GM19035 (cell line): ENCODE results near the gene CNOT3.
A peak's percentile ranks its signal among the peaks of the same experiment; 100 is the strongest.

ENCODE experiments used
- ATAC-seq: cut with Tn5 transposase; IDR thresholded peaks from one replicate; pipeline ENCODE4 v1.9.1; 2021; ENCODE audit not compliant: unreplicated experiment

CNOT3 gene

GRCh38 chr19:54115109-54116063 is 22.2 kb upstream of the CNOT3 start, which contains the start of the genes PRPF31 and TFPT:
Gene PRPF31, plus strand, starts transcription at chr19:54115754. Its CDS starts 2,525 bp downstream, at chr19:54118279.
Gene TFPT, minus strand, starts transcription at chr19:54115657. Its CDS starts 388 bp downstream, at chr19:54115269.
- peak; percentile 86 for ATAC-seq

DNA sequence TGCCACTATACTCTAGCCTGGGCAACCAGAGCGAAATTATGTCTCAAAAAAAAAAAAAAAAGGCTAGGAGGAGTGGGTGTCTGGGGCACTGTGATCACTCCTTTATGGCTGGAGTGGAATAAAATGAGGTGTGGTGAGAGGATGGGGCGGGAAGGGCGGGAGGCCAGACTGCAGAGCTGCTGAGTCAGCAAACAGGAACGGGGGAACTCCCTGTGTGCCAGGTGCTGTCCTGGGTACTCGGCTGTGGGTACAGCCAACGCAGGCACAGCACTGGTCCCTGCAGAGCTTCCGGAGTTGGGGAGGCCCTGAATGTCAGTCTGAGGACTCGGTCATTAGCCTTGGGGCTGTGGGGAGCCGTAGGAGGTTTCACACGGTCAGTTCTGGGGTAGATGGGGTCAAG is 16.3 kb upstream of the CNOT3 start:
- no peak for ATAC-seq

GRCh38 chr19:54123682-54124081 is 13.9 kb upstream of the CNOT3 start:
- no peak for ATAC-seq

GRCh38 chr19:54124393-54124792 is 13.2 kb upstream of the CNOT3 start:
- ATAC-seq, result no peak

- no peak for ATAC-seq
Observed at GRCh38 chr19:54125713-54126112, 11.8 kb upstream of the CNOT3 start.

DNA sequence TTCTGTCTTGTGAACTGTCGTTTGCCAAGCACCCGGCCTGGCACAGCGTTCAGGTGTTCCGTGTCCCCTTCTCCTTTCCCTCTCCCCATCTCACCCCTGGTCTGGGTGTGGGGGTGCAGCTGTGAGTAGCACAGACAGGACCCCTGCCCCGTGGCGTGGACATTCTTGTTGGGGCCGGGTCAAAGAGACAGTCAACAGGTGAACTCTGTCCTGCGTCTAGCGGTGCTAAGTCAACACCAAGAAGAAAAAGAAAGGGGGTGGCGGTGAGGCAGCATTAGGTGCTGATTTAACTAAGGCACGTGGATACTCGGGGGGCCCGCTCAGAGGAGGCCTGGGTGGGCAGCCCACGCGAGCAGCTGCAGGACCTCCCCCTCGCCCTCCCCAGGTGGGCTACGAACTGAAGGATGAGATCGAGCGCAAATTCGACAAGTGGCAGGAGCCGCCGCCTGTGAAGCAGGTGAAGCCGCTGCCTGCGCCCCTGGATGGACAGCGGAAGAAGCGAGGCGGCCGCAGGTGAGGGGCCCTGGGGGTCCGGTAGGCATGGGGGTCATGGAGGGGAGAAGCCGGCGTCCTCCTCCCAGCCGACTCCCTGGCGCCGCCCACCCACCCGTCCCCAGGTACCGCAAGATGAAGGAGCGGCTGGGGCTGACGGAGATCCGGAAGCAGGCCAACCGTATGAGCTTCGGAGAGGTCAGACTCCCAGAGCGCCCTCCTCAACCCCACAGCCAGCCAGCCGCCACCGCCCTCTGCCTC is 9.7 kb upstream of the CNOT3 start:
- ATAC-seq, result no peak

GRCh38 chr19:54128441-54128725 is 9.2 kb upstream of the CNOT3 start:
- ATAC-seq, result no peak

GRCh38 chr19:54128796-54129616 is 8.6 kb upstream of the CNOT3 start:
- no peak for ATAC-seq

DNA sequence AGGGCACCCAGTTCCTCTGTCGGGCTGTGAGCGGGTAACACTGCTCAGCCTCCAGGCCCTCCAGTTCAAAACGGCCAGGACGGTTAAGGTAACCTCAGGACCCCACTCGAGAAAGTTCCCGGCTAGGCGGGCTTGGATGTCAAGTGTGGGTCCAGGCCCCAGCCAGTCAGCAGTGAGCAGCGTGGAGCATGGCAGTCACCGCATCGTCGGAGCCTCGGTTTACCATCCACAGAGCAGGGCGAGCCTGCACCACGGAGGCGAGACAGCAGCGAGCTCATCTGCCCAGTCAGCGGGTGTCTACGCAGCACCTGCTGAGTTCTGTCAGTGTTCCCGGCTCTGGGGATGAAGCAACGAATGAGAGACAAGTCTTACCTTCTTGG is 8.0 kb upstream of the CNOT3 start:
- no peak for ATAC-seq

DNA sequence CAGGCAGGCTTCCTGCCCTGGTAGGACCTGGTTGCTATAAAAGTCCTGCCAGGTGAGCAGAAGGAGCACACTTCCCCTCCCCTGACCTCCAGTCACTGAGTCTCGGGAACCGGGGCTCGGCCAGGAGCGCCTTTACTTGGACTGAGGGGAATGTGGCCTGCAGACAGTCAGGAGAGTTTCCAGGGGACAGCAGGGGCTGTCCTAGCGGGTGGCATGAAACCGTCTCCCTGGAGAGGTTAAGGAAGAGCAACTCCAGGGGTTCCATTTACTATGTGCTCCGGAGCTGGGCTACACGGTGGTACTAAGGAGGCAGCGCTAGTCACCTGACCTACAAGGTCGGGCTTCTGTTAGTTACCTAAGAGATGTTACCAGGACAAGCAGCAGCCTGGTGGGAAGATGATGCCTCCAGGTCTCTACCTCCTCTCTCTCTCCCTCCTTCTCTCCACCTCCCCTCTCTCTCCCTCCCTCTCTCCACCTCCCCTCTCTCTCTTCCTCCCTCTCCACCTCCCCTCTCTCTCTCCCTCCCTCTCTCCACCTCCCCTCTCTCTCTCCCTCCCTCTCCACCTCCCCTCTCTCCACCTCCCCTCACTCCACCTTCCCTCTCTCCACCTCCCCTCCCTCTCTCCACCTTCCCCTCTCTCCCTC is 4.1 kb upstream of the CNOT3 start:
- no peak for ATAC-seq

DNA sequence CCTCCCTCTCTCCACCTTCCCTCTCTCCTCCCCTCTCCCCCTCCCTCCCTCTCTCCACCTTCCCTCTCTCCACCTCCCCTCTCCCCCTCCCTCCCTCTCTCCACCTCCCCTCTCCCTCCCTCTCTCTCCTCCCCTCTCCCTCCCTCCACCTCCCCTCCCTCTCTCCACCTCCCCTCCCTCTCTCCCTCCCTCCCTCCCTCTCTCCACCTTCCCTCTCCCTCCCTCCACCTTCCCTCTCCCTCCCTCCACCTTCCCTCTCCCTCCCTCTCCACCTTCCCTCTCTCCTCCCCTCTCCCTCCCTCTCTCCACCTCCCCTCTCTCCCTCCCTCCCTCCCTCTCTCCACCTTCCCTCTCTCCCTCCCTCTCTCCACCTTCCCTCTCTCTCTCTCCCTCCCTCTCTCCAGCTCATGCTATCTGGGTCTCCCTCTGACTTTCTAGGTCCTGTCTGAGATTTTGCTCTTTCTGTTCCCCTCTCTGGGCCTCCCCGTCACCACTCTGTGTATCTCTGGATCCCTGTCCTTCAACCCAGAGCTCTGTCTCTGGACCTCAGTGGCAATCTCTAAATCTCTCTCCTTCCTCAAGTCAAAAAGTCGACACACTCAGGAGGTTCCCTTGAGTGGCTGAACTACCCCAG is 3.5 kb upstream of the CNOT3 start:
- ATAC-seq, result no peak

DNA sequence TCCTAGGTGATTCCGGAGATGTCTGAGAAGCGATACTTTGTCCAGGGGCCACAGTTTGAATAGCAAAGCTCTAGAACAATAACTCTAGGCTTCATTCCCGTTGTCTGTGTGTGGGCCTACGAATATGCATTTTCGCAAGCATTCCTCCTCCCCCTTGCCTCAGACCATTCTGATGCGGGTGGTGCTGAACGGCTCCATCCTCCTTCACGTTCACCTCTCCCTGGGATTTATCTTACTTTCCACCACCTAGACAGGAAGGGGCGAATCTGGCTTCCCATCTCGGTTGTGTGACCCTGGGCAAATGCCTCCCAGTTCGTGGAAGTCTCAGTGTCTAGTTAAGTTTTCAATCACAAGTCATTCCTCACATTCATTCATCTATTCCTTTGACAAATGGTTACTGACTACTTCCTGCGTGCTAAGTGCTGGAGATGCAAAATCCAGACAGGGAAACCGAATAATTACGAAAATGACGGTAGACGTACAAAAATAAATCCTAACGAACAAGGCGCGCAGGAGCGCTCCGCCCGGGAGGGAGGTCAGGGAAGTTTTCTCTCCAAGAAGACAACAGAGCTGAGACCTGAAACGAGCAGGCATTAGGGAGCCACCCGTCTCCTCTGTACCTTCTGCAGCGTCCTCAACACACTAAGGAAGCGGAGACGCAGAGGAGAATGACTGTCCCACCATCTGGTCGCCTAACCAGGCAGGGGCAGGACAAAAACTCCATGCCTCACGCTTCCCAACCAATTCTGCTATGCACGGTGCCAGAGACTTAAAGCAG is 1.3 kb upstream of the CNOT3 start:
- no peak for ATAC-seq

DNA sequence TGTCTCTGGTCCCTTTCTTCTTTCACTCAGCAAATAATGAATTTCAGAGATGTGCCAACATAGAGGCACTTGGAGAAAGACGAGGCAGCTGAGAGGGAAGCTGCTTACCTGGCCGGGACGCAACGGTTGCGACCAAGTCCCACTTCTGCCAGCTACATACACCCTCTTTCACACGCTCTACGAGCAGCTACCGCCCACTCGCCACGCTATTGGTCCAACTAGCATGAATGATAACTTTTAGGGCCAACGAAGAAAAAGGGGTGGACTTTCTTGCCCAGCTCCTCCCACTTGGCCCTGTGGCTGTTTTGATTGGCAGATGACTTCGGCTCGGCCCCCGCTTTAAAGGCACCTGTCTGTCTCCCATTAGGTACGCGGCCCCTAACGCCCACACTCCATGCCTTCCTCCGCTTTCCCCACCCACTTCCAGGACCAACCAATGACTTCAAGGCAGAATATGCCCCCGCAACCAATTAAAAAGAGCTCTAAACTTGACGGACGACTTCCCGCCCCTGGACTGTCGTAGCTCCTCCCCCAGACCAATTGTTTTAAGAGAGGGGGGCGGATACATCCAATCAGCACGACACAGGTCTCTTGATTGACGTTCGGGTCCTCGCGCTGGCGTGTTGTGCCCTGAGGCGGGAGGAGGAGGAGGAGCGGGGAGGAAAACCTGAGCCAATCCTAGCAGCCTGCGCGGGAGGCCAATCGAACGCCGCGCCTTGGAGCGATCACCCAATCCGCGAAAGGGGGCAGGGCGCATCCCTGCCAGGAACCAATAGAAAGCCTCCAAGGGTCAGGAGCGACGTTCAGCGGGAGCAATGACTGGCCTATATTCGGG is 481 bp upstream of the CNOT3 start:
- peak; percentile 80 for ATAC-seq

DNA sequence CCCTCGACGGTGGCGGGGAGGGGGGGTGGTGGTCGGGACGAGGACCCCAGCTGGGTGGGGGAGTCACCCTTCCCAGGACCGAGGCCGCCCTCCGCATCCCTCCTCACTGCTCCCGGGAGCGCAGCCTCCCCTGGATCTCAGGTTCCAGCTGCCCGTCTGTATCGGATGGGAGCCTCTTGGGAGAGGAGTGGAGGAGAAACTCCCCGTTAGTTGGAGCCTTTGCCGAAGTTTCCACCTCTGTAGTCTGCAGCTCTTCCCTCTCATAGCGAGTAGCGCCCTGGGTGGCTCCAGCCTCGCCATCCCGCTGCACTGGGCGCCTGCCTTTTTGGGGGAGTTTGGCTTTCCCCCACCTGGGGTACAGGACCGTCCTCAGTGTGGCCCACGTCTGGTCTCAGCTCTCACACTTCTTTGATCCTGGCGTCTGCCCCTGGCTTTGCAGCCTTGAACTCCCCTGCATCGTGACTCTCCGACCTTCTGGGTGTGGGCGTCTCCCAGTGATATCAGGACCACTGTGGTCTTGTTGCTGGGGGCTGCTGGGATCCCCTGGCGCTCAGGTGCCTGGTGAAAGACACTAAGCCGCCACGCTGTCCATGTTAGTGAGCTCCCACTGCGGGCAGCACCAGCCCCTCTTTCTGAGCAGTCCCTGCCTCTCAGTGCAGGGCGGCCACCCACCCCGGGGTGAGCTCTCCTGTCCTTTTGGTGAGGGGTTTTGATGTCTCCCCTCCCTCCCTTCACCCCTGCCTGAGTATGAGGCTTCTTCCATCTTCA is 1.1 kb downstream of the CNOT3 start:
- ATAC-seq, result no peak

- ATAC-seq, result no peak
Observed at GRCh38 chr19:54141356-54141755, 3.8 kb downstream of the CNOT3 start.

DNA sequence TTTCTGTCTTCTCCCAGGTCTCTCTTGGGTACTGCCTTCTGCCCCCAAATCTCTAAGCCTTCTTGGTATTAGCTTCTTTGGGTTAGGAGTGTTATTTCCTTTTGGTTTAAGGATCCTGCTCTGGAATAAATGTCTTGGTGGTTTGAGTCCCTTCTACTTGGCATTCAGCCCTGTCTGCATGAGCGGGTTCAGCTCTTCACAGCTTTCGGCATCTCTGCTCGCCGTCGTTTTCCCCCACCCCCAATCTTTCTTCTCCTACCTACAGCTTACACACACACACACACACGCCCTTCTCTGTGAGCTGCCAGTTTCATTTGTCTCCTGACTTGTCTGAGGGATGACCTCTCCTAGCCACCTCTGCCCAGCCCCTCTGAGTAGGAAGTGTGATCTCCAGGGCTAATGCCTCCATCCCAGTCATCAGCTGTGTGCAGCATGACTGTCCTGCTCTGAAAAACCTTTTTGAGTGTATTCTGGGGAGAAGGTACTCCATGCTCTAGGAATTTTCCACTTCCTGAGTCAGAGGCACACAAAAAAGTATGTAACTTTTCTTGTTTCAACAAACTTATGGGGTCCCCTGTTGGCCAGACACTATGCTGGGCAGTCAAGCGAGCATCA is 4.7 kb downstream of the CNOT3 start:
- ATAC-seq, result no peak

DNA sequence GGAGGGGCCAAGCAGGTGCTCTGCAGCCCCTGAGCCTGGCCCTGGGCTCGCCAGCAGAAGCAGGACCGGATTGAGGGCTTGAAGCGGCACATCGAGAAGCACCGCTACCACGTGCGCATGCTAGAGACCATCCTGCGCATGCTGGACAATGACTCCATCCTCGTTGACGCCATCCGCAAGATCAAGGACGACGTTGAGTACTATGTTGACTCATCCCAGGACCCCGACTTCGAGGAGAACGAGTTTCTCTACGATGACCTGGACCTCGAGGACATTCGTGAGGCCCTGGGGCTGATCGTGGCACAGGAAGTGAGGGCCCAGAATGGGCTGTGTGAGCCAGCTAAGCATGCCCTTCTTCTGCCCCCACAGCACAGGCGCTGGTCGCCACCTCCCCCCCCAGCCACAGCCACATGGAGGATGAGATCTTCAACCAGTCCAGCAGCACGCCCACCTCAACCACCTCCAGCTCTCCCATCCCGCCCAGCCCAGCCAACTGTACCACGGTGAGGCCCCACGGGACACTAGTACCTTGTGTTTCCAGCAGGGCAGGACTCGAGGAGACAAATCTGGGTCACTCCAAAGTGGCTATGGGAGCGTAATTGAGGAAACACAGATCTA is 8.1 kb downstream of the CNOT3 start:
- no peak for ATAC-seq
